HT1080 (cell line): Measurements from ENCODE around the gene RSPH1. TPM values are rescaled to one million over a fixed set of nuclear protein-coding genes. Genes with fewer than 3 reads are reported as not detected.

ENCODE experiments used
- DNase-seq: peaks from one replicate; pipeline ENCODE4 v3.0.0-alpha.2; 2015; ENCODE audit warnings: low read depth
- total RNA-seq: library from RNA; depleted of rRNA; stranded (reverse); fragments of >200 nt; shearing (Covaris generic); gene quantifications from 2 replicates; pipeline ENCODE4 v1.2.3, GENCODE V29; 2014; rRNA removed

The RSPH1 gene
- total RNA-seq, 1 experiment from 2014 or later = not detected

- no peak for DNase-seq
Measured at GRCh38 chr21:42431196-42431595, 64.8 kb downstream of the RSPH1 start.

- DNase-seq = no peak
Measured at GRCh38 chr21:42430521-42430920, 65.5 kb downstream of the RSPH1 start.

GRCh38 chr21:42429856-42430255, 66.2 kb downstream of the RSPH1 start:
- DNase-seq = no peak

- no peak for DNase-seq
Measured at GRCh38 chr21:42429021-42429420, 67.0 kb downstream of the RSPH1 start.

GRCh38 chr21:42427809-42428419, 68.1 kb downstream of the RSPH1 start:
- no peak for DNase-seq

GRCh38 chr21:42426876-42427480, 69.0 kb downstream of the RSPH1 start:
- no peak for DNase-seq

GRCh38 chr21:42426424-42426823, 69.6 kb downstream of the RSPH1 start:
- no peak for DNase-seq

GRCh38 chr21:42425591-42425990, 70.4 kb downstream of the RSPH1 start:
- DNase-seq = no peak

- no peak for DNase-seq
Measured at GRCh38 chr21:42424914-42425541, 71.0 kb downstream of the RSPH1 start.

GRCh38 chr21:42423685-42424084, 72.3 kb downstream of the RSPH1 start:
- DNase-seq = no peak

GRCh38 chr21:42423197-42423675, 72.8 kb downstream of the RSPH1 start:
- no peak for DNase-seq

Other genes starting within 250 kb of the RSPH1 start
- gene TFF3, start 180.8 kb downstream of the RSPH1 start, total RNA-seq = not detected in 2 replicates
- gene TFF2, start 145.2 kb downstream of the RSPH1 start, total RNA-seq = not detected in 2 replicates
- gene TFF1, start 129.7 kb downstream of the RSPH1 start, total RNA-seq = not detected in 2 replicates
- gene TMPRSS3, start 100.2 kb downstream of the RSPH1 start, total RNA-seq = not detected in 2 replicates
- gene UBASH3A, start 92.3 kb downstream of the RSPH1 start, total RNA-seq = not detected in 2 replicates
- 3.2 and 5.9 TPM in 2 replicates for gene SLC37A1, start 17.6 kb upstream of the RSPH1 start, total RNA-seq
- gene PDE9A, start 157.4 kb upstream of the RSPH1 start, total RNA-seq = 0.02 TPM in 1 of 2 replicates, not detected in the other